ENCODE data around the gene PRPF4. TPM values are rescaled to one million over a fixed set of nuclear protein-coding genes. Genes with fewer than 3 reads are reported as not detected.
"Not testable (repeated sequence)": the region's sequence is repeated elsewhere in the genome, so short reads cannot be mapped to it uniquely, and the experiment has no call there.

Gene PRPF4
- total RNA-seq, 3 donors from 2014 or later, result 63.8 to 70.8 (median 65.1) TPM

DNA sequence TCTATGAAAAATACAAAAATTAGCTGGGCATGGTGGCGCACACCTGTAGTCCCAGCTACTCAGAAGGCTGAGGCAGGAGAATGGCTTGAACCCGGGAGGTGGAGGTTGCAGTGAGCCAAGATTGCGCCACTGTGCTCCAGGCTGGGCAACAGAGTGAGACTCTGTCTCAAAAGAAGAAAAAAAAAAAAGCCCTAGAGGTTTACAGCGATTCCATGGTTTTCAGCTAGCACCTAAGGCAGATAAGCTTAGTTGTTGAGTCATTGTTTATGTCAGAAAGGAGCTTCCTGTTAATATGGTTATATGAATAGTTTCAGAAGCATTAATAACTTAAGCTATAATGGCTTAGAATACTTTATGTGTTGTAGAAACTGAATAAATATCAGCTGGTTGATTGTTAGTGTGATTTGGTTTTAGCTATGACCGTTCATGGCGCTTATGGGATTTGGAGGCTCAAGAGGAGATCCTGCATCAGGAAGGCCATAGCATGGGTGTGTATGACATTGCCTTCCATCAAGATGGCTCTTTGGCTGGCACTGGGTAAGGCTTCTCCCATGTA, 14.7 kb downstream of the PRPF4 start:
- Mint-ChIP-seq H3K9me3 (no peaks in the 10 kb centered on the region), H3K4me1 (ENCODE audit: low read depth) (no peaks in the 10 kb centered on the region), H3K4me3 (no peak overlapping the region), H3K27me3 (ENCODE audit: low read depth) (no peaks in the 10 kb centered on the region), H3K36me3 (ENCODE audit: insufficient read depth) (peaks cover 53% of the 10 kb centered on the region)
- ATAC-seq (no peak), DNase-seq (no peak)

DNA sequence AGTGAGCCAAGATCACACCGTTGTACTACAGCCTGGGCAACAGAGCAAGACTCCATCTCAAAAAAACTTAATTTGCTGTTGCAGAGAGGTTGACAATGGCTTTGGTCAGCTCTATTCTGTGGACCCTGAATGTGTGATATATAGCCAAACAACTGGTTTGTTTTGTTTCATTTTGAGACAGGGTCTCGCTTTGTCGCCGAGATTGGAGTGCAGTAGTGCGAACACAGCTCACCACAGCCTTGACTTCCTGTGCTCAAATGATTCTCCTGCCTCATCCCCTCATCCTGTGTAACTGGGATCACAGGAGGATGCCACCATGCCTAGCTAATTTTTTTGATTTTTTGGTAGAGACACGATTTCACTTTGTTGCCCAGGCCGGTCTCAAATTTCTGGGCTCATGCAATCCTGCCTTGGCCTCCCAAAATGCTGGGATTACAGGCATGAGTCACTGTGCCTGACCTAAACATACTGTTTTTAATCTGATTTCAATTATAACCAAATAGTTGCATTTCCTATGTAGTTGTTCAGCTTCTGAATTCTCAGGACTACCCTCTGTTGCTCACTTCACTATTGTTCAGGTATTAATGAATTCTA, 17.9 kb downstream of the PRPF4 start:
- ATAC-seq (no peak), DNase-seq (no peak)
- Mint-ChIP-seq H3K4me3 (no peak overlapping the region), H3K4me1 (ENCODE audit: low read depth) (no peaks in the 10 kb centered on the region), H3K27me3 (ENCODE audit: low read depth) (no peaks in the 10 kb centered on the region), H3K9me3 (no peaks in the 10 kb centered on the region), H3K36me3 (ENCODE audit: insufficient read depth) (peaks cover 38% of the 10 kb centered on the region)

DNA sequence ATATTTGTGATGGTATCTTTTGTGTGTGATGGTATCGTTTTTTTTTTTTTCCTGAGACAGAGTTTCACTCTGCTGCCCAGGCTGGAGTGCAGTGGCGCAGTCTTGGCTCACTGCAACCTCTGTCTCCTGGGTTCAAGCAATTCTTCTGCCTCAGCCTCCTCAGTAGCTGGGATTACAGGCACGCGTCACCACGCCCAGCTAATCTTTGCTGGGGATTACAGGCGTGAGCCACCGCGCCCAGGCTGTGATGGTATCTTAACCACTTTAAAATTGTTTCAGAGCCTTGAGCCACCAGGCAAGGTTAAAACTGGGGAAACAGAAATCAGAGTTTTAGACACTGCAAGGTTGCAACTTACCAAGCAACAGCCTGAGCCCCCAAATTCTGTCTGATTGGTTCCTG, 20.8 kb downstream of the PRPF4 start:
- ATAC-seq; H3K27me3 Mint-ChIP-seq (ENCODE audit: low read depth); H3K9me3 Mint-ChIP-seq; DNase-seq; H3K4me3 Mint-ChIP-seq; H3K4me1 Mint-ChIP-seq (ENCODE audit: low read depth): not testable (repeated sequence)
- peaks cover 16% of the 10 kb centered on the region for H3K36me3 Mint-ChIP-seq (ENCODE audit: insufficient read depth)

DNA sequence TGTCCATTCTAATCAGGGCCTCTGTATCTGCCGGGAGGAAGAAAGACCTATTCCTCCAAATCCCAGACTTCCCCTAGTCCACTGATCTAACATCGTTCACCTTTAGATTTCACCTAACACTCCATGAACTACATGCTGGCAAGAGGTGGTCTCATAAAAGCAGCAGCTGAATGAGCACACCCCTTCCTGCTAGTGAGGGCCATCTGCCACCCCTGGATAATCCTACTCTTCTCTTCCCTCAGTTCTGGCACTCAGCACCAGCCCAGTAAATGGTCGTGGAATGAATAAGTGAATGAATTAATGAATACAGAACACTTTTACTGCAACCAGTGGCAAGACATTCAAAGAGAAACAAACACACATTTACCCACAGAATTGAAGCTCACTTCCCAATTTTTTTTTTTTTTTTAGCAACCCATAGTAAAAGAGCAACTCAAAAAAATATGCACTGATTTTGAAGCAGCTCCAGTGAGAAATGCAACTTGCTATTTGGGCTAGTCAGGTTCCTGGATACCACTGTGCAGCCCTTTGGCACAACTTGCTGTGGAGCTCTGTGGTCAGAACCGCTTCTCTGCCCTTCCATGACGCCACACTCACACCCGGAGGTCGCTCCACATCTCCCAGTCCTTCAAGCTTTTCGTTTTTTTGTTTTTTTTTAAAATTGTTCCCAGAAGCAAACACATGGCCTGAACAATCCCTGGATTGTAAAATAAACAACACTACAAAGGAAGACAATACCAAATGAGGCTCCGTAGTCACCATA, 21.5 kb downstream of the PRPF4 start:
- Mint-ChIP-seq H3K27me3 (ENCODE audit: low read depth) (no peaks in the 10 kb centered on the region), H3K4me3 (no peak overlapping the region), H3K9me3 (no peaks in the 10 kb centered on the region), H3K4me1 (ENCODE audit: low read depth) (no peaks in the 10 kb centered on the region), H3K36me3 (ENCODE audit: insufficient read depth) (peaks cover 10% of the 10 kb centered on the region)
- DNase-seq (no peak), ATAC-seq (no peak)

DNA sequence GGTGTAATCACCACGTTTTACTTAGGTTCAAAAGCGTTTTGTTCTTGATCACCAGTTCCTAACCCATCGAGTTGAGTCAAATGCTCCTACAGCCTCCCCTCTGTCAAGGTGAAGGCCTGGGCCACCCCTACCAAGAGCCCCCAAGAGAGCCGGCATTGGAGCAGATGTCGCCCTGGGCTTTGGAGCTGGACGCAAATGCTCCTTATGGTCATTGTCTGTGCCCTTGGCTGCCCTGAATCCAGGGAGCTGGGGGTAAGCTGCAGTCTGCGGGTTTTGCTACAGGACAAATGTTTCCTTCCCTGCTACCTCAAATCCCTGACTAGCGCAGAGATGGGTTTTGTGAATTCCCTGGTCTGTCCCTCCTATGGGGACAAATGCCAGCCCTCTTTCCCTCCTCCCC, 22.9 kb downstream of the PRPF4 start:
- no peaks in the 10 kb centered on the region for H3K4me1 Mint-ChIP-seq (ENCODE audit: low read depth)
- H3K9me3 Mint-ChIP-seq, result no peaks in the 10 kb centered on the region

DNA sequence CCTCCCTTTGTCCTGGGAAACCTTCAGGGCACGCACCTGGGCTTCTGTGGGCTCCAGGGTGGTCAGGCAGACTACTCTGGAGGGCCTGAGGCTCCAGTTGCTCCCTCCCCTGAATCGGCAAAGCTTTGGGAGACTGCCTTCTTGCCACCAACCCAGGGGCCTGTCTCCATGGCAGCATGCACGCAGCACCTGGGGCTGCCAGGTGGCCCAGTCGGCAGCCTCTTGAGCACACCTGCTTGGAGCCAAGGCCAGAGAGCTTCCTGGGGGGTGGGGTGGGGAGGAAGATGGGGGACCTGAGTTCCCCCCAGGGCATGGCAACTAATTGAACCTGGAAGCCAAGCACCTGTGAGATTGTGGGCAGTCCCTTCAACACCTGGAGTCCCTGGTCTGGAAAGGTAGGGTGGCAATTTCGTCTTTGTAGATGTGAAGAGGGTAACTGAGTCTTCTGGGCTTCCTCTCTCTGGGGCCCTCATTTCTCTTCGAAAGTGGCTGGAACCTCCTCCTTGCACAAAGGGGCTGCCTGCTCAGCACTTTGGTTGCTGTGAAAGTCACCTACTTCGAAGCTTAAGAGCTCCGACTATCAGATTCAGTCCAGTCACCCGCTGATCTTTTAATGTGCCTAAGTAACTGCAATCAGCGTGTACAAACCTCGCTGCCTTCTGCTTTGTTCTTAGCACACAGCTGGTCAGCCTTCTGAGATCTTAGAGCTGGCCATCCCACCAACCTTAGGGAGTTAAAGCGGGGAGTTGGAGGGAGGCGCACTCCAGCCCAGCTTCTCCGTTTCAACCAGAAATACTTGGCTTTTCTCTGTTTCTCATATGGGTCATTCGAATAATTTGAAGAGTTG, 23.7 kb downstream of the PRPF4 start:
- no peak for ATAC-seq
- DNase-seq, result no peak
- Mint-ChIP-seq H3K36me3 (ENCODE audit: insufficient read depth) (no peaks in the 10 kb centered on the region), H3K4me1 (ENCODE audit: low read depth) (no peaks in the 10 kb centered on the region), H3K27me3 (ENCODE audit: low read depth) (peaks cover 7% of the 10 kb centered on the region), H3K4me3 (no peak overlapping the region), H3K9me3 (no peaks in the 10 kb centered on the region)

More for the DNA sequence above, 22.9 kb downstream of the PRPF4 start:
- H3K4me3 Mint-ChIP-seq, result no peak overlapping the region
- peaks cover 2% of the 10 kb centered on the region for H3K36me3 Mint-ChIP-seq (ENCODE audit: insufficient read depth)
- ATAC-seq (no peak), DNase-seq (no peak)
- peaks cover 5% of the 10 kb centered on the region for H3K27me3 Mint-ChIP-seq (ENCODE audit: low read depth)

DNA sequence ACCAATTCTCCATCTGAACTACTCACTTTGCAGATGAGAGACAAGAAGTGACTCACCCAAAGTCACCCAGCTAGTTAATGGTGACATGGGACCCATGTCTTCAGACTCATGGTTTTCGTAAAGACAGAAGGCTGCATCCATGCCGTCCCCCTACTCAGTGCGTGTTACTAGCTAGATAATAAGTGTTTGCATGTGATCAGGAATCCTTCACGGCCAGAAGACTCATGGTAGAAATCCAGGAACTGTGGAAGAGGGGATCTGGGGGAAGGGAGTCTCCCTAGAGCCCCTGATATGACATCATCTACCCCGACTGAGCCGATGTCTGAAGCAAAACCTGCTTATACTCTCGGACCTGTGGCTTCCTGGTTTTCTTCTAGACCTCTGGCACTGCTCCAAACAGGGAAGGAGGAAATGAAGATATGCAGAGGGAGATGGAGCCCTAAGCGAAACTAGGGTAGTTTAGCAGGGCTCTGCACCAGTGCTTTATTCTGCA, 24.4 kb downstream of the PRPF4 start:
- H3K27me3 Mint-ChIP-seq (ENCODE audit: low read depth), result peaks cover 9% of the 10 kb centered on the region
- ATAC-seq (no peak), DNase-seq (no peak)
- no peaks in the 10 kb centered on the region for H3K36me3 Mint-ChIP-seq (ENCODE audit: insufficient read depth)
- H3K4me1 Mint-ChIP-seq (ENCODE audit: low read depth), result no peaks in the 10 kb centered on the region
- no peaks in the 10 kb centered on the region for H3K9me3 Mint-ChIP-seq
- no peak overlapping the region for H3K4me3 Mint-ChIP-seq

DNA sequence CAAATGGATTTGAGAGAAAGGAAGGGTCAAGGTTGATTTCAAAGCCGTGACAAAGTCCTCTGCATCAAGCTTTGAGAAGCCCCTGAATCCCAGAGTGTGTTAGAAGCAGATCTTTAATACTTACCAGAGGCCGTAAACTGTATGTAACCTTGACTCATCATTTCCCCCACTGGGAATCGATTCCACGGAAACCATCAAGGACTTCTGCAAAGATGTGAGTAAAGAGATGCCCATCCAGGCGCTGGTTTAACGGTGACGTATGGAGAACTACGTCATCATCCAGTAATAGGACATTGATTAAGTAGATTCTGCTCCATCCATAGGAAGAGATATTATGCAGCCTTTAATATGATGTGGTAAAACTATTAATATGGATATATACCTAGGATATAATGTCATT, 26.1 kb downstream of the PRPF4 start:
- no peaks in the 10 kb centered on the region for H3K9me3 Mint-ChIP-seq

DNA sequence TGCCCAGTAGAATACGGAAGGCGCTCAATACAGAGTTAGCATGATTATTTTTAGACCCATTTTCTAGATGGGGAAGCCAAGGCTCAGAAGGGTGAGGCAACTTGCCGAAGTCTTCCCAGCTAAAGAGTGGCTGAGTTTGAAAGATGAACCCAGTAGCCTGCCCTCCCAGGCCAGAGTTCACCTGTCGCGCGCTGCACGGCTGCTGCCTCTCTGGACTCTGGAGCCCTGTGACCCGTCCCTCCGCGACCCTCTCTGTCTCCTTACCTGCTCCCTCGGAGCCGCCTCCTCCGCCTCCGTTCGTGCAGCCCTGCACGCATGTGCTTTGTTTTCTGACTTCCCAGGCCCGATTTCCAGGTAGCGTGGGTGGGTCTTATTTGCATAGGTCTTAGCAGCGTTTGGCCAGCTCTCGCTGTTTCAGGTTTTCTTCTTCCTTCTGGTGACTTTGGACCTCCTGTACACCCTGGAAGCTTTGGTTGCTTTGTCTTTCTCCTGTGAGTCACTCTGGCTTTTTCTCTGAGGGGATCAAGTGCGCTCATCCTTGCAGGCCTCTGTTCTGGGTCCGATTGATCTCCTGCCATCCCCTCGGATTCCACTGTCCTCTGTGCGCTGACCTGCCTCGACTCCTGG, 27.4 kb downstream of the PRPF4 start, which contains the start of gene RNF183:
Gene RNF183, minus strand, starts transcription at position 585 of the 627 bp plus-strand sequence. CDS start 5,192 bp downstream, outside the sequence.
- ATAC-seq (no peak), DNase-seq (no peak)

More for the DNA sequence above, 26.1 kb downstream of the PRPF4 start:
- no peaks in the 10 kb centered on the region for H3K36me3 Mint-ChIP-seq (ENCODE audit: insufficient read depth)
- H3K4me3 Mint-ChIP-seq, result no peak overlapping the region
- peaks cover 11% of the 10 kb centered on the region for H3K27me3 Mint-ChIP-seq (ENCODE audit: low read depth)
- no peak for DNase-seq
- no peaks in the 10 kb centered on the region for H3K4me1 Mint-ChIP-seq (ENCODE audit: low read depth)
- no peak for ATAC-seq

DNA sequence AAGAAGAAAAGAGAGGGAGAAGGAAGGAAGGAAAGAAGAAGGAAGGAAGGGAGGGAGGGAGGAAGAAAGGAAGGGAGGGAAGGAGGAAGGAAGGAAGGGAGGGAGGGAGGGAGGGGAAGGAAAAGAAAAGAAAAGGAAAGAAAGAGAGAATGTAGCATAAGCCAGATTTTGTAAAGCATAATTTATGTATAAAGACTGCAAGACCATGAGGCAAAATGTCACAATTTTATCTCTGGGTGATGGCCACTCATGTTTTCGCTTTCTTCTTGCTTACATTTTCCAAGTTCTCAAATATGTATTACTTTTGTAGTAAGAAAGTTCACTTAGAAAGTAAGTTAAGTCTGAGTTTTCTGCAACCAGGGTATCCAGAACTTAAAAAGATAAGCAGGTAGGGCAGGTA, 31.1 kb downstream of the PRPF4 start:
- H3K4me1 Mint-ChIP-seq (ENCODE audit: low read depth), result no peaks in the 10 kb centered on the region
- no peaks in the 10 kb centered on the region for H3K9me3 Mint-ChIP-seq
- no peaks in the 10 kb centered on the region for H3K36me3 Mint-ChIP-seq (ENCODE audit: insufficient read depth)
- ATAC-seq (no peak), DNase-seq (no peak)
- no peak overlapping the region for H3K4me3 Mint-ChIP-seq
- H3K27me3 Mint-ChIP-seq (ENCODE audit: low read depth), result peaks cover 11% of the 10 kb centered on the region

More for the DNA sequence above, 27.4 kb downstream of the PRPF4 start, which contains the start of gene RNF183:
- peaks cover 11% of the 10 kb centered on the region for H3K27me3 Mint-ChIP-seq (ENCODE audit: low read depth)
- H3K4me3 Mint-ChIP-seq, result no peak within 1 kb of the TSS
- no peaks in the 10 kb centered on the region for H3K9me3 Mint-ChIP-seq
- H3K4me1 Mint-ChIP-seq (ENCODE audit: low read depth), result no peaks in the 10 kb centered on the region
- no peaks in the 10 kb centered on the region for H3K36me3 Mint-ChIP-seq (ENCODE audit: insufficient read depth)

DNA sequence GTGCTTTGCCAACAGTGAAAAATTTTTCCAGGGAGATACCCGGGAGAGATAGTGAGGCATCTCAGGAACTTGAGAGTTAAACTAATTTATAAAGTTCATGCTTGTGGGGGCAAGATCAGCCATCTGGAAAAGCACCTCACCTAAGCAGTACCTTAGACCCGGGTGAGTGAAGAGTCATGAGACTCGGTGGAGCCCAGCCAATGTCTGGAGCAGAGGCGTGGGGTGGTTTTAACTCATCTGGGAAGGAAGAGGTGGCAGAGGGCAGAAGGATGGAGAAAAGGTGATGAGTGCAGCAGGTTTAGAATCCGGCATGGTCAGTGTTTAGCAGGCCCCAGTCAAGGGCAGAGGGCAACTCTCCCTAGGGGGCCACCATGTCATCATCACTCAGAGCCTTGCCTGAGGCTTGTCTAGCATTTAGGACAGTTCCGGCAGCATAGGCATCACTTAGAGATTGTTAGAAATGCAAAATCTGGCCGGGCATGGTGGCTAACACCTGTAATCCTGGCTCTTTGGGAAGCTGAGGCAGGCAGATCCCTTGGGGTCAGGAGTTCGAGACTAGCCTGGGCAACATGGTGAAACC, 32.0 kb downstream of the PRPF4 start:
- no peaks in the 10 kb centered on the region for H3K36me3 Mint-ChIP-seq (ENCODE audit: insufficient read depth)
- DNase-seq, result no peak
- no peak for ATAC-seq
- H3K4me3 Mint-ChIP-seq, result no peak overlapping the region
- no peaks in the 10 kb centered on the region for H3K9me3 Mint-ChIP-seq
- H3K27me3 Mint-ChIP-seq (ENCODE audit: low read depth), result peaks cover 11% of the 10 kb centered on the region
- H3K4me1 Mint-ChIP-seq (ENCODE audit: low read depth), result no peaks in the 10 kb centered on the region

DNA sequence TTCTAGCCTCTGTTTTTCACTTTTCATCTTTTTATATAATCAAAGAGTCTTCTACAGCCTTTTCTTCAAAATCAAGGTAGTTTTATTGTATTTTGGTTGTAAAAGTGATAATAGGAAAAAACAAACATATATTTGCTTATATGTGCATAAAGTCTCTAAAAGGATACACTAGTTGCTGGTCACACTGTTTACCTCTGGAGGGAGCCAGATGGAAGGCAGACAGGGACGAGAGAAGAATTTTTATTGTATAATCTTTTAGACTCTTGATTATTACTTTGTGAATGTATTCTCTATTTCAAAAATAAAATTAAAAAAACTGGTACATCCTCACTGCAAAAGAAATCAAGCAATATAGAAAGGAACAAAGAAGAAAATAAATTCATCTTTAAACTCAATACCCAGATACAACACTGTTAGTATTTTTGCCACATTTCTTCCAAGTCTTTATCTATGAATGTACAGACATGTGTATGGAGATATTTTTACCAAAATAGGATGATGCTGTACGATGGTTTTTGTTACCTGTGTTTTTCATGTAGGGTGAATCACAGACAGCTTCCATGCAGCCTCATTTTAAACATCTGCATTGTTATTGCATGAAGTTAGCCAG, 33.9 kb downstream of the PRPF4 start:
- no peak for ATAC-seq
- Mint-ChIP-seq H3K4me3 (no peak overlapping the region), H3K4me1 (ENCODE audit: low read depth) (no peaks in the 10 kb centered on the region), H3K36me3 (ENCODE audit: insufficient read depth) (no peaks in the 10 kb centered on the region), H3K9me3 (no peaks in the 10 kb centered on the region), H3K27me3 (ENCODE audit: low read depth) (peaks cover 3% of the 10 kb centered on the region)
- no peak for DNase-seq

DNA sequence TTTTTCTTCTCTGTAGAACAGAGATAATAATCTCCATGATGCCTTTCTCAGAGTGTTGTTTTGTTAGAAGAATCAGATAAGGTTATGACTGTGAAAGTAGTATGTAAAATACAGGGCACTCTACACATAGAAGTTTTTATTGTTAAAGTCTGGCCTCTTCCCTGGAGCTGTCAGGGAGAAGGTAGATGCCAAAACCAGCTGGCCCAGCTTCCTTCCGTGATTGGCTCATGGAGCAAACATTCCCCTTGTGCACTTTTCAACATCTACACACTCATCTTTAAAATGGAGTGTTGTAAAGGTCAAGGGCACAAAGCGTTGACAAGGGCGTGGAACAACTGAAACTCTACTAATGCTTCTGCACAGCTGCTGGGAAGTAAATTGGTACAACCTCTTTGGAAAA, 35.1 kb downstream of the PRPF4 start:
- H3K36me3 Mint-ChIP-seq (ENCODE audit: insufficient read depth), result no peaks in the 10 kb centered on the region

More for the DNA sequence above, 35.1 kb downstream of the PRPF4 start:
- DNase-seq (no peak), ATAC-seq (no peak)
- H3K4me1 Mint-ChIP-seq (ENCODE audit: low read depth), result no peaks in the 10 kb centered on the region
- no peaks in the 10 kb centered on the region for H3K9me3 Mint-ChIP-seq
- no peak overlapping the region for H3K4me3 Mint-ChIP-seq
- H3K27me3 Mint-ChIP-seq (ENCODE audit: low read depth), result peaks cover 3% of the 10 kb centered on the region

All from activated T-cell treated with anti-CD3 and anti-CD28 coated beads, Interleukin-2, amount 50 U/mL, for 4 hours (primary cell).